ENCODE results near the gene MXI1.
"Not testable (repeated sequence)": the region's sequence is repeated elsewhere in the genome, so short reads cannot be mapped to it uniquely, and the experiment has no call there.

The MXI1 gene

GRCh38 chr10:110239892-110240291 is 32.5 kb downstream of the MXI1 start:
- no peak for DNase-seq (ENCODE audit: low read depth)

DNA sequence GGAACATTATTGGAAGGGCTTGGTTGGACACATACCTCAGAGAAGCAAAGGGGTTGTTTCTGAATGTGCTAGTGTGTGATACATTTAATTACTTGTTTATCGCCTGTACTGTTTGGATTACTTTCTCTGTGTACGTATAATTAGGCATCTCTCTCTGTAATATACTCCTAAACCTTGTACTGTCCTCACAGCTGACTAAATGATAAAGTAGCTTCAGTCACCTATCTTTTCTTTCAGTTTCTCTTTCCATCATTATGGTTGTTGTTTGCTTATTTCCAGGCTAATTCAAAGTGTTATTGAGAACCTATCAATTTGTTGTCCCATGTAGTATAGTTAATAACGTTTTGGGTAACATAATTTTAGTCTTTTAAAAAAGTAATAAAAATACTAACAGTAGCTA is 34.0 kb downstream of the MXI1 start:
- DNase-seq (ENCODE audit: low read depth) = no peak

DNA sequence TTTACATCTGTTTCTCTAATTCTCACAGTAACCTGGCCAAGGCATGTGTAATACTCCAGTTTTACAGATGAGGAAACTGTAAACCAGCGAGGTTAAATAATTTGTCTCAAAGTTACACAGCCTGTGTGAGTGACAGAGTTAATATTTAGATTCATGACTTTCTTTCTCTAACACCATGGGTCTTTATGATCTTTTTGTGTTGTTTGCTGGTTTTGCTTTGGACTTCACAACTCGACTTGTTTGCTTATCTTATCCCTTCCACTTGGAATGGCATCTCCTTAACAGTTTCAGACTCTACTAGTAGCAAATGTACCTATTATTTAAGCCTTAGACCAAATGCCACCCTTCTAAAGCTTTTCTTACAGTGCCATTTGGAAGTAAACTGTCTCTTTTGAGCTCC is 34.4 kb downstream of the MXI1 start:
- no peak for DNase-seq (ENCODE audit: low read depth)

- no peak for DNase-seq (ENCODE audit: low read depth)
These were observed 35.1 kb downstream of the MXI1 start for GRCh38 chr10:110242511-110242910.

DNA sequence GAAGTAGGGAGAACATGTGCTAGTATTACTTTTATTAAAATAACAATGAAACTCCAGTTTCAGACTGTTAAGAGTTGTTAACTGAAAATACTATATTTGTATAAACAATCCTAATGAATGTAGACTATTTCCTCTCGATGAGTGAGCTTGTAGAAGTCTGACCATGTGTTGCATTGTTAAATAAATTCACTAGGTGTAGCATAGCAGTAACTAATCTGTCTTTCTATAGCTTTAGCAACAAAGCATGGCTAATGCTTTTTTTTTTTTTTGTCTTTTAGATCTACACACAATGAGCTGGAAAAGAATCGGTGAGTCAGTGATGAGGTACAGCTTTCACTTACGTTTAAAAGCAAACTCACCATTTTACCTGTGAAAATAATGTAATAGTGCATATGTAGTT is 37.1 kb downstream of the MXI1 start:
- DNase-seq (ENCODE audit: low read depth) = no peak

- not testable (repeated sequence) for DNase-seq (ENCODE audit: low read depth)
These were observed 40.4 kb downstream of the MXI1 start for GRCh38 chr10:110247833-110248232.

DNA sequence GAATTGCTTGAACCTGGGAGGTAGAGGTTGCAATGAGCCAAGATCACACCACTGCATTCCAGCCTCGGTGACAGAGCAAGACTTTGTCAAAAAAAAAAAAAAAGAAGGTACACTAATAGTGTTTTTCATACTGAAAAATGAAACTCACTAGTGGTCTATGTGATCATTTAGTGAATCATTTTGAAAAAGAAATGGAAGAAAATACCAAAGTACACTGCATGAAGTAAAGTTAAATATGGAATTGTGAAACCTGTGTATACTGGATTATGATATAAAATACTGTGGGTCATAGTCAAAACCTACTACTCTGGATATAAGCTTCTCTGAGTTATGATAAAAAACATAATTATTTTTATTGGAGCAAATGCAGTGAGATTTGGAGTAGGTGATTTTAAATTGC is 42.1 kb downstream of the MXI1 start:
- DNase-seq (ENCODE audit: low read depth) = not testable (repeated sequence)

- not testable (repeated sequence) for DNase-seq (ENCODE audit: low read depth)
These were observed 44.0 kb downstream of the MXI1 start for GRCh38 chr10:110251392-110251791.

GRCh38 chr10:110252151-110252550 is 44.7 kb downstream of the MXI1 start:
- DNase-seq (ENCODE audit: low read depth) = no peak

DNA sequence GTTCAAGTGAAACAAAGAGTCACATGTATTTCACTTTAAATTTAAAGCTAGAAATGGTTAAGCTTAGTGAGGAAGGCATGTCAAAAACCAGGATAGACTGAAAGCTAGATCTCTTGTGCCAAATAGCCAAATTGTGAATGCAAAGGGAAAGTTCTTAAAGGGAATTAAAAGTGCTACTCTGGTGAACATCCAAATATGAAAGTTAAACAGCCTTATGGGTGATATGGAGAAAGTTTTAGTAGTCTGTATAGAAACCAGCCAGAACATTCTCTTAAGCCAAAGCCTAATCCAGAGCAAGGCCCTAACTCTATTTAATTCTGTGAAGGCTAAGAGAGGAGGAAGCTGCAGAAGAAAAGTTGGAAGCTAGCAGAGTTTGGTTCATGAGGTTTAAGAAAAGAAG is 47.1 kb downstream of the MXI1 start:
- no peak for DNase-seq (ENCODE audit: low read depth)

GRCh38 chr10:110258542-110258941 is 51.1 kb downstream of the MXI1 start:
- DNase-seq (ENCODE audit: low read depth) = no peak

DNA sequence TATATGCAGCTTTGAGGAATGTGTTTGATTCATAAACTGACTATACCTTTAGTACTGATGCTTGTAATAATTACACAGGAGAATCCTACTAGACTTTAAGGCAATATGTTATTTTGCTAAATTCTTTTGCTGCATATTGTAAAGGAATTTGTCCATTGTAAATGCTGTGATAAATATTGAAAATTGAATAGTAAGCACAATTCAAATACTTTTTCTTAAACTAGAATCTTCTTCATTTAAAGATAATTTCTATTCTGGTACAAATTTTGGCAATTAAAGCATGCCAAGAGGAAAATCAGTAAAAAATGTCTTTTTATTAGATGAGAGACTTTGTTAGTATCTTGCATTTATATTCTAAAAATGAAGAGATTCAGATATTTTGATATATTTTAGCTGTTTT is 51.9 kb downstream of the MXI1 start:
- no peak for DNase-seq (ENCODE audit: low read depth)

GRCh38 chr10:110260746-110261477 is 53.5 kb downstream of the MXI1 start:
- no peak for DNase-seq (ENCODE audit: low read depth)

- no peak for DNase-seq (ENCODE audit: low read depth)
These were observed 55.8 kb downstream of the MXI1 start for GRCh38 chr10:110263164-110263563.

DNA sequence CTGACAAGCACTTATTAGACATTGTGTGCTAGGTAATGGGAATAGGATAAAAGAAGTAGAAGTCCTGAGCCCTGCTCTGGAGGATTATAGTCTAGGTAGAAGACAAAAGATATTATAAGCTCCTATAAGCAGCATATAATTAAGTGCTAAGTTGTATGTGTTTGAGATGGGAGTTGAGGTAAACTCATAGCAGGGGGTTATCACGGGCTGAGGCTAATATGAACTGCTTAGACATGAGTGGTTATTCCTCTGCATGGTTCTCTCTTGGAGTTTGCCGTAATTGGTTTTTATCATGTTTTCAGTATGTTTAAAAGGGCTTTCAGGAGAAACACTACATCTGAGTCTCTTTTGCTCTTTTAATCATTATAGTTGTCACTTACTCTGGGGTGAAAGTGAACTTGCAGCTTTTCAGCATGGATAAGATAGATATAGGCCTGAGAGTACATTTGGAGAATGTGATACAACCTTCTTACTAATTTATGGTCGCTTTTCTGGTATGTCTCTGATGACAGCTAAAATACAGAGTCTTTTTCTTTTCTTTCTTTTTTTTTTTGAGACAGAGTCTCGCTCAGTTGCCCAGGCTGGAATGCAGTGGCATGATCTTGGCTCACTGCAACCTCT is 58.3 kb downstream of the MXI1 start:
- DNase-seq (ENCODE audit: low read depth) = no peak

DNA sequence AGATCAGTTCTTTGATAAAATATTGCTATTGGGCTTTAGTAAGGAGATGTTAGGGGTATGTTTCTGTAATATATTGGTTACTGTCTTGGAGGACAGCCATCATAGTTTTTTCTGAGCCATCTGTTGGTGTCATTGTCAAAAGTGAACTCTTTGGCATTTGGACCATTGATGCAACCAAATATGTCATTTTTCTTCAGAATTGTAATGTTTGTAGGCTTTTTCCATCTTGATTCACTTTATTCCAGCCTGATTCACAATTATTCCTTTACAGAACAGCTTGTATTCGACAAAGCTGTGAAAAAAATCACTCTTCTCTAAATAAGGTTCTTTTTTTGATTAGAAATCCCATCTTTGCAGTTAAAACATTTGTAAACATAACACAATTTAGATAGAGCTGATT is 59.9 kb downstream of the MXI1 start:
- DNase-seq (ENCODE audit: low read depth) = no peak

- DNase-seq (ENCODE audit: low read depth) = no peak
These were observed 61.0 kb downstream of the MXI1 start for GRCh38 chr10:110268442-110268841.

GRCh38 chr10:110268971-110269370 is 61.6 kb downstream of the MXI1 start:
- no peak for DNase-seq (ENCODE audit: low read depth)

GRCh38 chr10:110269374-110270318 is 62.2 kb downstream of the MXI1 start:
- no peak for DNase-seq (ENCODE audit: low read depth)

GRCh38 chr10:110272995-110273394 is 65.6 kb downstream of the MXI1 start:
- DNase-seq (ENCODE audit: low read depth) = not testable (repeated sequence)

- no peak for DNase-seq (ENCODE audit: low read depth)
These were observed 66.1 kb downstream of the MXI1 start for GRCh38 chr10:110273474-110273873.

- DNase-seq (ENCODE audit: low read depth) = no peak
These were observed 66.7 kb downstream of the MXI1 start for GRCh38 chr10:110274072-110274627.
